Testis (tissue), 2 donors: ENCODE measurements around the gene ADAP1.

Experiments
- CTCF ChIP-seq, 3 experiments: fragments of 450-650 bp in 2 of 3; fragments of 200-600 bp in 1 of 3; sonication (generic) in 1 of 3; IDR thresholded peaks; one replicate each; pipeline ENCODE4 v1.5.1; 2016 to 2019; ENCODE audit warnings: antibody characterized with exemption in 3 of 3, mild to moderate bottlenecking in 2 of 3, moderate library complexity in 1 of 3
- POLR2A ChIP-seq: fragments of 450-650 bp; IDR thresholded peaks from one replicate; pipeline ENCODE4 v1.6.1; 2017; ENCODE audit warnings: antibody characterized with exemption, mild to moderate bottlenecking, moderate library complexity

GRCh38 chr7:983616-984071, 29.2 kb upstream of the ADAP1 start:
- TF ChIP-seq CTCF (IDR thresholded peaks at IDR 0.05): no peak
- TF ChIP-seq POLR2A: no peak
